ENCODE results near the gene ZDHHC21.

DNA sequence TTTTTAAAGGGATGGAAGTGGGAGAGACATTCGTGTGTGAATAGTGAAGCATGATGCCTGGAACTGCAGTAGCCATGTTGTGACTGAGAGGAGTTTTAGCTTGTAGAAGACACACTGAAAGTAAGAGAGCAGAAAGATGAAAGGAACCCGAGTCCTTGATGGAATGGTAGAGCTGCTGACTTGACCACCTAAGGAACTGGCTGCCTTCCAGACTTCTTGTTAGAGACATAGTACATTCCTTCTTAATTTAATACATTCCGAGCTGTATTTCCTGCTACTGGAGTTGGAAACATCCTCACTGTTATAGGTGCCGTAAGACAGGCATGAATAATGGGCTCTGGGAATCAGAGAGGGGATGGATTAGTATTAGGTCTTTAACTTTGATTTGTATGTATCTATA lies 21.9 kb upstream of the ZDHHC21 start:
- TF ChIP-seq REST (IDR thresholded peaks at IDR 0.05; ENCODE audit: insufficient read depth in 1 of 2, low read depth in 2 of 2, low read length in 2 of 2) (no peak), POLR2AphosphoS5 (IDR thresholded peaks at IDR 0.05; ENCODE audit: low read depth, low read length) (no peak), TAF1 (IDR thresholded peaks at IDR 0.05; ENCODE audit: borderline replicate concordance, insufficient read depth, low read length) (no peak)

Data from PFSK-1 (cell line).